Lower lobe of right lung (tissue), 2 donors: ENCODE results near the gene UQCR11. TPM values are rescaled to one million over a fixed set of nuclear protein-coding genes. Genes with fewer than 3 reads are reported as not detected.
A peak's percentile ranks its signal among the peaks of the same experiment; 100 is the strongest.

ENCODE experiments used
- ATAC-seq, 2 donors: fragments of 200-7000 bp; cut with Tn5 transposase; one replicate each; pipeline ENCODE4 v1.9.1; 2020 to 2022; ENCODE audit warnings: mild to moderate bottlenecking in 2 of 2, moderate library complexity in 2 of 2
- DNase-seq: peaks from one replicate; pipeline ENCODE4 v3.0.0-alpha.2; 2020
- H3K27ac ChIP-seq: fragments of 200-600 bp; one replicate; pipeline ENCODE4 v1.8.0; 2022
- H3K27me3 ChIP-seq: fragments of 200-600 bp; one replicate; pipeline ENCODE4 v1.8.0; 2022; ENCODE audit warnings: low read depth
- H3K36me3 ChIP-seq: fragments of 200-600 bp; one replicate; pipeline ENCODE4 v1.8.0; 2022; ENCODE audit warnings: mild to moderate bottlenecking
- H3K4me1 ChIP-seq: fragments of 200-600 bp; one replicate; pipeline ENCODE4 v1.8.0; 2022
- H3K4me3 ChIP-seq: fragments of 200-600 bp; one replicate; pipeline ENCODE4 v1.8.0; 2022; ENCODE audit warnings: mild to moderate bottlenecking
- H3K9me3 ChIP-seq: fragments of 200-600 bp; one replicate; pipeline ENCODE4 v1.8.0; 2022
- intact Hi-C: fragments of 100-400 bp; cut with DNase I; formaldehyde crosslinking; loops from one replicate; pipeline ENCODE4 v1.11.0; 2022
- total RNA-seq: library from RNA; stranded (reverse); fragmentation: NEBNext Ultra II Directional; extraction: Animal tissue kit (Norgen Biotek cat#: 25700); gene quantifications from one replicate; pipeline ENCODE4 v1.2.1, GENCODE V29; 2021
- TF ChIP-seq, protein P1 (sequence below): fragments of 200-600 bp; IDR thresholded peaks from one replicate; pipeline ENCODE4 v1.8.0; 2022; ENCODE audit warnings: antibody characterized with exemption, mild to moderate bottlenecking
- donor health status: DM: no; HTN: yes; CAD: no; lungs with severe emphysema.

Gene UQCR11
- total RNA-seq, 1 donor from 2014 or later: 164 TPM

DNA sequence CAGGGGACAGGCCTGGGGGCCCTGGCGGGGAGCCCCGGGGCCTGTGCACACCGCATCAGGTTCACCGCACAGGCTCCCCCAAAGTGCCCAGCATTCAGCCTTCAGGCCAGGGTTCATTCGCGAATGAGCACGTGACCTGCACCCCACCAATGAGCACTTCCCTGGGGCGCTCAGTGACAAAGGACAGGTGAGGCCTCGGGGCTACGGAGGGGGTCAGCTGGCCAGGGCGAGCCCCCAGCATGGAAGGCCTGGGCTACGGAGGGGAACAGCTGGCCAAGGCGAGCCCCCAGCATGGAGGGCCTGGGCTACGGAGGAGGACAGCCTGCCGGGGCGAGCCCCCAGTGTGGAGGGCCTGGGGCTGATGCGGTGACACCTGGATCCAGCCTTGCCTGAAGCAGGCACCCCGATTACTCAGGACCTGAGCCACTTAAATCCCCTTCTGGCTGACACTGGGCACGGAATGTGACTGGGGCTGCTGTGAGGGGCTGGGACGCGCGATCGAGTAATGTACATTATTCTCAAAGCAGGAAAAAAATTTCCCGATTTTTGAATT is 24.1 kb upstream of the UQCR11 start:
- intact Hi-C loops: no loop called here
- Histone ChIP-seq H3K9me3 (no peaks in the 10 kb centered on the region), H3K27ac (no peak overlapping the region), H3K27me3 (no peaks in the 10 kb centered on the region), H3K36me3 (peaks cover 39% of the 10 kb centered on the region), H3K4me3 (no peak overlapping the region), H3K4me1 (no peaks in the 10 kb centered on the region)
- ATAC-seq (no peak), DNase-seq (no peak)
- TF ChIP-seq, protein P1, sequence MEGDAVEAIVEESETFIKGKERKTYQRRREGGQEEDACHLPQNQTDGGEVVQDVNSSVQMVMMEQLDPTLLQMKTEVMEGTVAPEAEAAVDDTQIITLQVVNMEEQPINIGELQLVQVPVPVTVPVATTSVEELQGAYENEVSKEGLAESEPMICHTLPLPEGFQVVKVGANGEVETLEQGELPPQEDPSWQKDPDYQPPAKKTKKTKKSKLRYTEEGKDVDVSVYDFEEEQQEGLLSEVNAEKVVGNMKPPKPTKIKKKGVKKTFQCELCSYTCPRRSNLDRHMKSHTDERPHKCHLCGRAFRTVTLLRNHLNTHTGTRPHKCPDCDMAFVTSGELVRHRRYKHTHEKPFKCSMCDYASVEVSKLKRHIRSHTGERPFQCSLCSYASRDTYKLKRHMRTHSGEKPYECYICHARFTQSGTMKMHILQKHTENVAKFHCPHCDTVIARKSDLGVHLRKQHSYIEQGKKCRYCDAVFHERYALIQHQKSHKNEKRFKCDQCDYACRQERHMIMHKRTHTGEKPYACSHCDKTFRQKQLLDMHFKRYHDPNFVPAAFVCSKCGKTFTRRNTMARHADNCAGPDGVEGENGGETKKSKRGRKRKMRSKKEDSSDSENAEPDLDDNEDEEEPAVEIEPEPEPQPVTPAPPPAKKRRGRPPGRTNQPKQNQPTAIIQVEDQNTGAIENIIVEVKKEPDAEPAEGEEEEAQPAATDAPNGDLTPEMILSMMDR: no peak

DNA sequence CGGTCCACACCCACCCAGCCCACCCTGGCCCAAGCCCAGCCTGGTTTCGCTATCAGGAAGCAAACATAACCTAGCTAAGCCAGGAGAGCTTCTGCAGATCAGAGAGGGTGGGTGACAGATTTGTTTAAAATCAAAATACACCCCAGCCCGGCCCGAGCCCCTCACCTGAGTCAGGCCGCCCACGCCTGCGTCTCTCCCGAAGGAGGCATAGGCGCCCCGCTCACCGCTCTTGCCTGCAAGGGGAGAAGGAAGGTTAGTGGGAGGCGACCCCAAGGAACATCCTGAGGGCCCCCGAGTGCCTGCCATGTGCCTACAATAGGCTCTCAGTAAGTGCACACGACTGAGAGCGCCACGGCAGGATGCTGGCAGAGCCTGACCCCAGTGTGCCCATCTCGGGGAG is 21.9 kb upstream of the UQCR11 start:
- H3K27me3 ChIP-seq: no peaks in the 10 kb centered on the region
- intact Hi-C loops: no loop called here
- H3K36me3 ChIP-seq: peaks cover 29% of the 10 kb centered on the region
- TF ChIP-seq, protein P1: no peak
- H3K9me3 ChIP-seq: no peaks in the 10 kb centered on the region
- ATAC-seq (no peak), DNase-seq (no peak)
- H3K4me3 ChIP-seq: no peak overlapping the region
- H3K4me1 ChIP-seq: no peaks in the 10 kb centered on the region
- H3K27ac ChIP-seq: no peak overlapping the region

DNA sequence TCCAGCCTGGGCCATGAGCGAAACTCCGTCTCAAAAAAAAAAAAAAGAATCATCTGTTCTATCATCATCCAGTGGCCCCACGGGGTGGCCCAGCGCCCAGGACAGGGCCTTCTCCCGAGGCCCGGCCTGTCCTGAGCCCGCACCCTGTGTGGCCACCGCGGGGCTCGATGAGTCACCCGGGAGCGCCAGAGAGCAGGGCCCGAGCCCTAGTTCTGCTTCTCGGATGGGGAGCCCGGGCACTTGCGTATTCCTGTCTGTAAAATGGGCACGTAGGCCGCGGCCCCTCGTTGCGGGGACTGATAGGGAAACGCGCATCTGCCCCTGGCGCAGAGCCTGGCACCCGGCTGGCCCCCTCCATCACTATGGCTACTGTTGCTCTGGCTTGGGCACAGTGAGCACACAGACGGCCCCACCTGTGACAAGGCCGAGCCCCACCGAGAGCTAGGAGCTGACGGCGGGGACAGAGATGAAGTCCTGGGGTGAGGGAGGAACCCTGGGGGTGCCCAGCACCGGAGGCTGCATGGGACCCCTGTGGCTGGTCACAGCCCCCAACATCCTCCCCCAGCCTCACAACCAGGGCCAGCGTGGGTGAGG is 21.3 kb upstream of the UQCR11 start:
- H3K4me1 ChIP-seq: no peaks in the 10 kb centered on the region
- no peak for DNase-seq
- H3K36me3 ChIP-seq: peaks cover 29% of the 10 kb centered on the region

DNA sequence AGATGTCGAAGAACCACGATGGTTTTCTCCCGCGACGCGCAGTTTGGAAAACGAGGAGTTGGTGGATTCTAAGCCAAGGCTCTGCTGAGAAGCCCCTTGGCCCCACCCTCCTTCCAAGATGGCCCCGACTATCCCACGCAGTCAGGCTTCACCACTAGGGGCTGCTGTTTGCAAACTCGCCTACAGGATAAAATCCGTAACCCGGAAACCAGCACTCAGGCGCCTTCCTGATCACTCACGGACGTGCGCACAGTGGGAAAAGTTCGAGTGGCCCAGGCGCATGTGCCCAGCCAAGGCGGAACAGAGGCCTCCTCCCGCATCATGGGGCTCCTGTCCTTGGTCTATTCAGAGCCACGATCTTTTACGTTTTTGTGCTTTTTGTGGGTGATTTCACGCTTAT is 19.2 kb upstream of the UQCR11 start:
- no peak overlapping the region for H3K27ac ChIP-seq
- H3K27me3 ChIP-seq: no peaks in the 10 kb centered on the region
- ATAC-seq: peak; percentile 70 to 79
- TF ChIP-seq, protein P1: peak; percentile 59
- no peak overlapping the region for H3K4me3 ChIP-seq
- peaks cover 40% of the 10 kb centered on the region for H3K36me3 ChIP-seq
- no peaks in the 10 kb centered on the region for H3K4me1 ChIP-seq
- intact Hi-C loops: no loop called here
- H3K9me3 ChIP-seq: no peaks in the 10 kb centered on the region
- peak; percentile 74 for DNase-seq

More for the DNA sequence above, 21.3 kb upstream of the UQCR11 start:
- H3K27me3 ChIP-seq: no peaks in the 10 kb centered on the region
- no peak overlapping the region for H3K4me3 ChIP-seq
- no peak for ATAC-seq
- intact Hi-C loops: no loop called here
- no peaks in the 10 kb centered on the region for H3K9me3 ChIP-seq
- TF ChIP-seq, protein P1: no peak
- H3K27ac ChIP-seq: no peak overlapping the region

DNA sequence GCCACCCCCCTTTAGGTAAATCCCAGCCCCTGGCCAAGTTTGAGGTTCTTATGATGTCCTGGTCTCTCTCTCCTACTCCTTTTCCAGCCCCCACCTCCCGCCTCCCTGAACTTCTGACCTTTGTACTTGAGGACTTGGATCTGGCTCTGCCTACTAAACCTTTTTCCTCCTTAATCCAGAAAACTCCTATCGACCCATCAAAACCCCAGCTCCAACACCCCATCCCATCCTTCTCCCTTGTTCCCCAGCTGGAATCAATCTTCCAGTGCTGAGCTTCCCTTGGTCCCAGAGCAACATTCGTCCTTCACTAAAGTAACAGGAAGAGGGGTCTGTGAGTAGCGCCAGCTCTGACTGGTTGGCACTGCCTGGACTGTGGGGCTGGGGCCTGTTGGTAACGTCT is 17.3 kb upstream of the UQCR11 start:
- intact Hi-C loops: no loop called here
- Histone ChIP-seq H3K9me3 (no peaks in the 10 kb centered on the region), H3K36me3 (peaks cover 54% of the 10 kb centered on the region), H3K27ac (no peak overlapping the region), H3K4me3 (no peak overlapping the region), H3K27me3 (no peaks in the 10 kb centered on the region), H3K4me1 (no peaks in the 10 kb centered on the region)
- DNase-seq (no peak), ATAC-seq (no peak)
- TF ChIP-seq, protein P1: no peak
